HG02981 (cell line): ENCODE measurements around the gene GPR141.
"Not testable (repeated sequence)": the region's sequence is repeated elsewhere in the genome, so short reads cannot be mapped to it uniquely, and the experiment has no call there.

Experiments used
- ATAC-seq: cut with Tn5 transposase; IDR thresholded peaks from one replicate; pipeline ENCODE4 v1.9.1; 2021; ENCODE audit warnings: mild to moderate bottlenecking, moderate library complexity; ENCODE audit not compliant: unreplicated experiment

The GPR141 gene

DNA sequence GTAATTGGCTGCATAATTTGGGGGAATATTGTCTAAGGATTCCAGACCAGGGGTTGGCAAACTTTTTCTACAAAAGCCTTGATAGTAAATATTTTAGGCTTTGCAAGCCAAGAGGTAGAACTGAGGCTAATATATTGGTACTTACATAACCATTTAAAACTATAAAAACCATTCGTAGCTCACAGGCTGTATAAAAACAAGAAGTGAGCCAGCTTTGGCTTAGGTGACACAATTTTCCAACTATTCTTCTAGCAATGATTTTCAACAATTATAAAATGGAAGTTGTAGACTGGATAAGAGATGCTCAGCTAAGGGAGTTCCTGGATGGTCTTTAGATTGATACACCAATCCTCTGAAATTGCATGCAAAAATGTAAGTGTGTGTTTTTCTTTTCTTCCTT lies 1.4 kb downstream of the GPR141 start:
- ATAC-seq = no peak

DNA sequence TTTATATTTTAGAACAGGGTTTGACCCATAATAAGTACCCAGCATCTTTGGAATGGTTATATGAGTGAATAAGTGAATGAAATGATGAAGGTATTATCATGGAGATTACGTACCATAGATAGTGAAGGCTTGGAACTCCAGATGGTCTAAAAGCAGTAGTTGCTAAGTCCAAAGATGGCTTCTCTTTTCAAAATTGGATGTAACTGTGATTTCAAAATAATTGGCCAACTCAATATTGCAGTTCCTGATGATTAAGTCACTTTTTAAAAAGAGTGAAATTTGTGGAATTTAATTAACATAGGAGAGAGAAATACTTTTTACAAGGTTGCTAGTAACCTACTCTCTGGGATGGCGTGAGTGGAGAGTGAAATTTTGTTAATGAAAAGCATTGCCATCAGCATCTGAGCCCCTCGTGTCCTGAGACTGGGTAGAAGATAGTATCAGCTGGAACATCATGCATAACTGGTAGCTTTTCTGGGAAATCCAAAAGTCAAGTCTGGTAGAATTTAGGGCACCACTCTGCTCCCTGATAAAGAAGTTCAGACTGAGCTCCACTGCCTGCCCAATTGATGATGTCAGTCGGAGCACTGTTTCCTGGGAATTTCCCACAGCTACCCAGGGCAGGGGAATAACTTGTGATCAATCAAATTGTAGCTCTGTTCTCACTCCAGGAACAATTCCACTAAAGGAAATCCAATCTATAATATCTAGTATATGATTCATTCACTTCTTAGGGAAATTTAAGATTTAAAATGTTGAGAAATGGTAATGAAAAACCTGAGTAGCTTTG lies 3.2 kb downstream of the GPR141 start:
- no peak for ATAC-seq

DNA sequence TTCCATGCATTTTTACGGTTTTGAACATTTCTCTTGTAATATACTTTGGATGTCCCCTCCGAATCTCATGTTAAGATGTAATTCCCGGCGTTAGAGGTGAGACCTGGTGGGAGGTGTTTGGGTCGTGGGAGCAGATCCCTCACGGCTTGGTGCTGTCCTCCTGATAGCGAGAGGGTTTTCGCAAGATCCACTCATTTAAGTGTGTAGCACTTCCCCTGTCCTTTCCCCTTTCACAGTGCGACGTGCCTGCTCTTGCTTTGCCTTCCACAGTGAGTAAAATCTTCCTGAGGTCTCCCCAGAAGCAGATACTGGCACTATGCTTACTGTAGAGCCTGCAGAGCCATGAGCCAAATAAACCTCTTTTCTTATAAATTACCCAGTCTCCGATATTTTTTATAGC lies 6.6 kb downstream of the GPR141 start:
- ATAC-seq = no peak

DNA sequence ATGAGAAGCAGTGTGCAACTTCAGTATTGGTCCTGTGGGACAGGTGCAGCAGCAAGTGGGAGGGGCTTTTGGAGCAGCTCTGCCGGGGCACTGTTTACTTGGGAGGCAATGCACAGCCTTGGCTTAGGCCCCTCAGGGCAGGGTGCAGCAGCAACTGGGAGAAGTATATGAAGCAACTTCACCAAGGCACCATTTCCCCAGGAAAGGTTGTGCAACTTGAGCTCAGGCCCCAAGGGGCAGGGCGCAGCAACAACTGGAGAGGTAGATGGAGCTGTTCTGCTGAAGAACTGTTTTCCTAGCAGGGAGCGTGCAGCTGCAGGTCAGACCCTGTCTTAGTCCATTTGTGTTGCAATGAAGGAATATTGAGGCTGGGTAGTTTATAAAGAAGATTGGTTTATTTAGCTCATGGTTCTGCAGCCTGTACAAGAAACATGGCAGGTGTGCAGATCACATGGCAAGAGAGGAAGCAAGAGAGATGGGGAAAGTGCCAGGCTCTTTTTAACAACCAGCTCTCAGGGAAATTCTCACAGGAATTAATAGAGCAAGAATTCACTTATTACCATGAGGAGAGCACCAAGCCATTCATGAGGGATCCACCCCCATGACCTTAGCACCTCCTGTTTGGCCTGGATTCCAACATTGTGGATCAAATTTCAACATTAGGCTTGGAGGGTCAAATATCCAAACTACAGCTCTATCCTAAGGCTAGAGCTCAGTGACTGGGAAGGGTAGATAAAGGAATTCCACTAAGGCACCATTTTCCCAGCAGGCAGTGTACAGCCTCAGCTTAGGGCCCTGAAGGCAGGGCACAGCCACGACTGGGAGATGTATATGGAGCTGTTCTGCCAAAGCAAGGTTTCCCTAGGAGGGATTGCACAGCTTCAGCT lies 10.9 kb downstream of the GPR141 start:
- no peak for ATAC-seq

GRCh38 chr7:37698276-37698675 lies 14.7 kb downstream of the GPR141 start:
- no peak for ATAC-seq

DNA sequence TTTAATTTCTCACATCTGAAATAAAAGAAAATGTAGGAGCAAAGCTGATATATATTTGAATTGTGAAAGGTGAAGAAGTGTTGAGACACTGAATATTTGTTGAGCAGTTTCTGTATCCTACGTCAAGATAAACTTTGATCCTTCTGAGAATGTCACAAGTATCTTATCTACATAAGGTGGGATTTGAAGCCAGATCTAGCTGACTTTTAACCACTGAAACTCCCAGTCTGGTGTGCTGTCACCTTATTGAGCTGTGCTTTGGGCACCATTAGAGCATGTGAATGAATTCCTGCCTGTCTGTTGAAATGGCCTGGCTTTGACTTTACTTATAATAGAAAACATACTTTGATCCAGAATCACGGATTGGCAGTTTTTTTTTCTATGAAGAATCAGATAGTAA lies 15.2 kb downstream of the GPR141 start:
- ATAC-seq = no peak

DNA sequence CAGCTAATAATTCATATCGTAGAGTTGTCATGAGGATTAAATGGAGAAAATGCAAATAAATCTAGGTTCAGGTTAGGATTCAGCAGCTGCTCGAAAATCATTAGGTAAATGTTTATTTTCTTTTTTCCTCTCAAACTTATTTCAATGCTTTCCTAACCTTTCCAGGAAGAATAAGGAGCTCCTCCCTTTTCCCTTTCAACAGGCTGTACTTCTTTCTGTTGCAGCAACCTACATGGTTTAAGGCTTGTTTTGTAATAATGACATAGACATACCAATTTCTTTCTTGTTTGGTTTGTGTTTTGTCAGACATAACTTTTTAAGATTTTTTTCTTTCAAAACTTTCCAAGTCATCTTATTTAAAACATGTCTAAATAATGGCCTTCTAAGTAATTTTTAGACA lies 18.2 kb downstream of the GPR141 start:
- ATAC-seq = no peak

DNA sequence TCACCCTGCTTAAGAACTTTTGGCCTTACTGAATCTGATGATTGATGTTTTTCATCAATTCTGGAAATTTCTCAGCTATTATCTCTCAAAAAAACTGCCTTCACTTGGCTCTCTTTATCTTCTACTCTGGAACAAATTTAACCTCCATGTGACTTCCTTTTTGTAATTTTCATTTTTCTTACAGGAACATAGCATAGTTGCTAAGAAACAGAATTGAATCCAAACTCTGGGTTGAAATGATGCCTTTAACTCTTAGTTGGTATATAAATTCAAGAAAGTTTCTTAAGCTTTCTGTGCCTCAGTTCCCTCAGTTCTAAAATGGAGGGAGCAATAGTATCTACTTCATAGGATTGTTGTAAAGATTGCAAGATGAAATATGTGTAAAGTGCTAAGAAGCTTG lies 19.8 kb downstream of the GPR141 start:
- ATAC-seq = no peak

- not testable (repeated sequence) for ATAC-seq
These were observed 20.8 kb downstream of the GPR141 start for GRCh38 chr7:37704328-37704833.

GRCh38 chr7:37705976-37706375 lies 22.4 kb downstream of the GPR141 start:
- ATAC-seq = no peak

GRCh38 chr7:37706804-37707203 lies 23.2 kb downstream of the GPR141 start:
- no peak for ATAC-seq

DNA sequence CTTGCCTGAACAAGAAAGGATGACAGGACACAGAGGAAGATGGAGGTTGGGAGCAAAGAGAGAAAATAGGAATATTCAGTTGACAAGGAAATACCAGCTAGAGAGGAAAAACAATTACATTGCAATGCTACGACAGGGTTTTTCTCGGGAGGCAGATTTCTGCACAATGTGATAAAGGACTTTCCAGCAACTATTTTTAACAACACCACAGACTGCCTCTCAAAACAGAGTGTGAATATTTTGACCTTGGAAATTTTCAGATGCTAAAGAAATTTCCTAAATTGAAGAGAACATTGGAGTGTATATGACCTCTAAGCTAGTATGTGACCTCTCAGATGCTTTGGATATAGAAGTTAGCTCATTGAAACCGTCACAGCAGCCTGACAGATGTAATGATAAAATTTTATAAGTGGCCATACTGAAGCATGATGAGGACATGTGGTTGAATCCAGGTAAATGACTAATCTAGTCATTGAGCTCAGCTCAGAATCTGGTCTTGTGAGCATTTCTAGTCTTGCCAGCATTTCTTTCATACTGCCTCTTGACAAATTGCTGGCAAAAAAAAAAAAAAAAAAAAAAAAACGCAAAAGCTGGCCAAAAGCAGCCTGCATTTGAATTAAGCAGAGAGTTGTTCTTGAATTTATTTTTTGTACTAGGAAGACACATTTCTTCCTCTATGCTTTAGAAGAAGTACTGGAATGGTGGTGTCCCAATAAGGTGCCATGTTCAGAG lies 24.4 kb downstream of the GPR141 start:
- ATAC-seq = no peak

- ATAC-seq = peak; percentile 93
These were observed 26.3 kb downstream of the GPR141 start for GRCh38 chr7:37709631-37710509.

- no peak for ATAC-seq
These were observed 30.0 kb downstream of the GPR141 start for GRCh38 chr7:37713613-37714012.

GRCh38 chr7:37714606-37715005 lies 31.0 kb downstream of the GPR141 start:
- ATAC-seq = no peak

- peak; percentile 66 for ATAC-seq
These were observed 35.0 kb downstream of the GPR141 start for GRCh38 chr7:37718585-37718984.

DNA sequence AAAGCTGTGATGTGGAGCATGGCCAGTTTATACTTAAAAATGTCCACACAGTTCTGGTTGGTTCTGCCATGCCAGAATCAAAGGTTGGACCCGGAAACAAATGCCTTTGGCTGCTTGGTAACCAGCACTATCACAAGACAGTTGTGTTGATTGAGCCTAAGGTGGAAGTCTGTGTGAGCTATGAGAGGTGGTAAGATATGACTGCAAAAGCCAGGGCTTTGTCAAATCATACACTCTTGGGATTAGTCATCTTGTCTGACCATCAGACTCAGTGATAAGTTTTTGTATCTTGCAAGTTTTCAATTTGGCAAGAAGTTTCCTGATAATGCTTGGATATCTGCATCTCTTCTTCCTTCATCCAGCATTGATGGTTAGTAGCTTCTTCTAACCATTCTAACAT lies 35.5 kb downstream of the GPR141 start:
- peak; percentile 89 for ATAC-seq

DNA sequence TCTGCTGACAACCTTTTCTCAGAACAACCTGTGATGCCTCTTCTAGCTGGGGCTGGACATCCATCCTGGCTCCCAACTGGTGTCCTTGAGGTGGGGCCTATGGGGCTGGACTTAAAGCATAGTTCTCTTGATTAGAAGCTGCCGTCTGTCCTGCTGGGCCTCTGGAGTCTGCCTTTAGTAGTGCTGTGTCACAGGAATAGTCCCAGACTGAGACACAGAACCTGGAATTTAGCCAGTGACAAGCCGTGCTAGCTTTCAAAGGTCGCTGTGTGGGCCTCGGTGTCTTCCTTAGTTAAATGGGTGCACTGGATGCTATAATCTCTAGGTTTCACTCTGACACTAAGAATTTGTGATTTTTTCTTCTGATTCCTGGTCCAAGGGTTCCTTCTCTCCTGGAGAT lies 41.2 kb downstream of the GPR141 start:
- no peak for ATAC-seq

DNA sequence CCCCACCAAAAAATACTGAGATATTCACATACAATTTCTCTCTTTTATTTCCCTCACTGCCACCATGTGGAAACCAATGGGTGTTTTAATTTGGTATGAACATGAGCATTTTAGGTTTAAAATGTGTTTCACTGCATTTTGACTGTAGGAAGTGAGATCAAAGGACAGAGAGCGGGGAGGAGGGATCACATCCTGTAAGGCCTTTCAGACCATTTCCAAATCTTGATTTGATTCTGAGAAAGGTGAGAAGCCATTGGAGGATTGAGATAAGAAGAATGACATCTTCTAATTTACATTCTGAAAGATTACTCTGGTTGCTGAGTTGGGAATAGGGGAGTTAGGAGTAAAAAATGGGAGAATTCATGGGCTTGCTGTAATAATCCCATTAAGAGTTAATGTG lies 42.5 kb downstream of the GPR141 start:
- ATAC-seq = no peak

DNA sequence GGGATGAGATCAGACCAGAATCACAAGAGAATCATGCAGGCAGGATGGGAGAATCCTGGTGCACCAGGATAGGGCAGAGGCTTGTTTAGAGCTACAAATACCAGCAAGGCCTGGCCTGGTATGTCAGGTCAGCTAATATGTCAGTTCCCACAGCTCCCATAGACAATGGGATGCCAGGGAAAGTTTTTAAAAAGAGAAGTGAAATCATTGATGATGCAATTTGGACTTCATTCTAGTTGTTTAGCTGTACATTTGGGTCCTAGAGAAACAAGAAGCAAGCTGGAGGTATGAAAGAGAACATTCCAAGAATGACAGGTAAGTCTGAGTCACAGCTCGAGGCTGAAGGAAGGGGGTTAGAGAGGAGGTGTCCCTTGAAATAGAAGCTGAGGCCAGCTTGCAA lies 45.2 kb downstream of the GPR141 start:
- peak; percentile 56 for ATAC-seq
